ENCODE data around the gene ARHGEF7. TPM values are rescaled to one million over a fixed set of nuclear protein-coding genes. Genes with fewer than 3 reads are reported as not detected.

ARHGEF7 gene
- total RNA-seq, 2 experiments from 2014 or later, result 39.5 to 51.3 TPM

DNA sequence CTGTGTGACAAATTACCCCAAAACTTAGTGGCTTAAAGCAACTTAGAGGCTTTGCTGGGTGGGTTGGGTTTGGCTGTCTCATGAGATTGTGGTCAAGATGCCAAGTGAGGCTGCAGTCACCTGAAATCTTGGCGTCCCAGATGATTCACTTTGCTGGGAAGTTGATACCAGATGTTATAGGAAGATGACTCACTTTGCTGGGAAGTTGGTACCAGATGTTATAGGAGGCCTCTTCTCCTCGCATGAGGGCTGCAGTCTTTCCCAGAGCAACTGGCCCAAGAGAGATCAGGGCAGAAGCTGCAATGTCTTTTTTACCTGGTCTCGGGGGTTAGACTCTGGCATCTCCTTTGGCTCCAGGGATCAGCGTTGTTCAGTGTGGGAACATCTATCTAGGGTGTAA lies 222.1 kb downstream of the ARHGEF7 start:
- Histone ChIP-seq H3K4me2 (ENCODE audit: low read length) (no peak overlapping the region), H4K20me1 (ENCODE audit: insufficient read depth, low read length) (no peaks in the 10 kb centered on the region), H2AFZ (ENCODE audit: low read length) (no peak overlapping the region), H3K4me3 (ENCODE audit: low read depth, low read length, poor library complexity, severe bottlenecking) (no peak overlapping the region), H3K9me3 (ENCODE audit: low read length) (no peaks in the 10 kb centered on the region), H3K27ac (ENCODE audit: low read depth, low read length, poor library complexity, severe bottlenecking) (no peak overlapping the region), H3K9me2 (ENCODE audit: insufficient read depth, low read length) (no peaks in the 10 kb centered on the region; the same call in 1 of the 2 replicates), H3K36me3 (ENCODE audit: insufficient read depth, low read length) (no peaks in the 10 kb centered on the region), H3K4me1 (ENCODE audit: insufficient read depth, low read length, poor library complexity, severe bottlenecking) (no peaks in the 10 kb centered on the region), H3K79me2 (ENCODE audit: insufficient read depth, low read depth, low read length) (no peaks in the 10 kb centered on the region)
- CTCF ChIA-PET (ENCODE audit: unreplicated experiment), result no interaction called here
- TF ChIP-seq, protein P1, sequence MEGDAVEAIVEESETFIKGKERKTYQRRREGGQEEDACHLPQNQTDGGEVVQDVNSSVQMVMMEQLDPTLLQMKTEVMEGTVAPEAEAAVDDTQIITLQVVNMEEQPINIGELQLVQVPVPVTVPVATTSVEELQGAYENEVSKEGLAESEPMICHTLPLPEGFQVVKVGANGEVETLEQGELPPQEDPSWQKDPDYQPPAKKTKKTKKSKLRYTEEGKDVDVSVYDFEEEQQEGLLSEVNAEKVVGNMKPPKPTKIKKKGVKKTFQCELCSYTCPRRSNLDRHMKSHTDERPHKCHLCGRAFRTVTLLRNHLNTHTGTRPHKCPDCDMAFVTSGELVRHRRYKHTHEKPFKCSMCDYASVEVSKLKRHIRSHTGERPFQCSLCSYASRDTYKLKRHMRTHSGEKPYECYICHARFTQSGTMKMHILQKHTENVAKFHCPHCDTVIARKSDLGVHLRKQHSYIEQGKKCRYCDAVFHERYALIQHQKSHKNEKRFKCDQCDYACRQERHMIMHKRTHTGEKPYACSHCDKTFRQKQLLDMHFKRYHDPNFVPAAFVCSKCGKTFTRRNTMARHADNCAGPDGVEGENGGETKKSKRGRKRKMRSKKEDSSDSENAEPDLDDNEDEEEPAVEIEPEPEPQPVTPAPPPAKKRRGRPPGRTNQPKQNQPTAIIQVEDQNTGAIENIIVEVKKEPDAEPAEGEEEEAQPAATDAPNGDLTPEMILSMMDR (conservative IDR thresholded peaks at IDR 0.05; ENCODE audit: low read length), result no peak
- TF ChIP-seq EZH2phosphoT487 (IDR thresholded peaks at IDR 0.05; ENCODE audit: borderline replicate concordance, low read depth, low read length), result no peak
- POLR2A ChIA-PET, result no interaction called here
- no peak for DNase-seq (ENCODE audit: low spot score)
- no TSS peak for BruUV-seq (replicated peaks)
- intact Hi-C loops (cut with micrococcal nuclease; ENCODE audit: unreplicated experiment), result no loop called here

DNA sequence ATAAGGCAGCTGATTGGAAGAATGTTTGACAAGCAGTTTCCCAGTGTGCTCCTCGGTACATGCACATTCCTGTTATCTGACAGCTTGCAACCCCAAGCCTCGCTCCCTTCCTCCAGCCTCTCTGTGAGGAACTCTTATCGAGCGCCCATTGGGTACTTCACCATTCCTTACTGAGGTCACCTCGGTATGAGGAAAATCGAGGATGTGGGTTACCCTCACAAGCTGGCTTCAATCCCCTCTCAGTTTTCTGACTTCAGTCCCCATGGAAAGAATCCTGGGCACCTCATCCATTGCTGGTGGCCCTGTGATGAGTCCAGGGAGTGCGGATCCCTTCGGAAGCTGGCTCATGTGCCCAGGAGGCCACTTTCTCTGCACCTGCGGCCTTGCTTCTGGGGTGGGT lies 222.6 kb downstream of the ARHGEF7 start:
- no TSS peak for BruUV-seq (replicated peaks)
- Histone ChIP-seq H3K27ac (ENCODE audit: low read depth, low read length, poor library complexity, severe bottlenecking) (no peak overlapping the region), H3K36me3 (ENCODE audit: insufficient read depth, low read length) (no peaks in the 10 kb centered on the region), H3K4me2 (ENCODE audit: low read length) (no peak overlapping the region), H3K9me3 (ENCODE audit: low read length) (no peaks in the 10 kb centered on the region), H3K9me2 (ENCODE audit: insufficient read depth, low read length) (no peaks in the 10 kb centered on the region; the same call in 1 of the 2 replicates), H4K20me1 (ENCODE audit: insufficient read depth, low read length) (no peaks in the 10 kb centered on the region), H3K4me1 (ENCODE audit: insufficient read depth, low read length, poor library complexity, severe bottlenecking) (no peaks in the 10 kb centered on the region), H3K79me2 (ENCODE audit: insufficient read depth, low read depth, low read length) (no peaks in the 10 kb centered on the region), H3K4me3 (ENCODE audit: low read depth, low read length, poor library complexity, severe bottlenecking) (no peak overlapping the region), H2AFZ (ENCODE audit: low read length) (no peak overlapping the region)
- ChIA-PET CTCF (ENCODE audit: unreplicated experiment) (no interaction called here), POLR2A (no interaction called here)
- intact Hi-C loops (cut with micrococcal nuclease; ENCODE audit: unreplicated experiment), result no loop called here
- no peak for DNase-seq (ENCODE audit: low spot score)
- no peak for TF ChIP-seq EZH2phosphoT487 (IDR thresholded peaks at IDR 0.05; ENCODE audit: borderline replicate concordance, low read depth, low read length)
- TF ChIP-seq, protein P1 (conservative IDR thresholded peaks at IDR 0.05; ENCODE audit: low read length), result no peak

DNA sequence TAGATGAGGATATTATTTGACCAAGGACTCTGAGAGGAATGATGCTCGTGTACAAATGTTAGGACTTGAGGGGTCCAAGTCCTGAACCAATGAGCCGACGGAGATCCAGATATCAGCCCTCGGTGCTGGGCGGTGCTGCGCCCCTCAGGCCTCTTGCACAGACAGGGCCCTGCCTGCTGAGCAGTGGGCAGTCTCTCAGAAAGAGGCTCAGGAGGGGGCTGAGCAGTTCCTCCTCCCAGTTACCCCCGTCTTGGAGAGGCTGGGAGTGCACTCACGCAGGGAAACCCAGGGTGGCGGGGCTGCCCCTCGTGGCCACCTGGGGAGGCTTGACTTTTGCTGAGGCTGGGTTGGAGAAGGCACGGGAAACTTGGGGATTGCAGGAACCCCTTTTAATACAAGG lies 223.7 kb downstream of the ARHGEF7 start:
- Histone ChIP-seq H4K20me1 (ENCODE audit: insufficient read depth, low read length) (no peaks in the 10 kb centered on the region), H3K27ac (ENCODE audit: low read depth, low read length, poor library complexity, severe bottlenecking) (no peak overlapping the region), H3K9me3 (ENCODE audit: low read length) (no peaks in the 10 kb centered on the region), H3K4me3 (ENCODE audit: low read depth, low read length, poor library complexity, severe bottlenecking) (no peak overlapping the region), H2AFZ (ENCODE audit: low read length) (no peak overlapping the region), H3K36me3 (ENCODE audit: insufficient read depth, low read length) (no peaks in the 10 kb centered on the region), H3K4me2 (ENCODE audit: low read length) (no peak overlapping the region), H3K9me2 (ENCODE audit: insufficient read depth, low read length) (no peaks in the 10 kb centered on the region), H3K79me2 (ENCODE audit: insufficient read depth, low read depth, low read length) (no peaks in the 10 kb centered on the region), H3K4me1 (ENCODE audit: insufficient read depth, low read length, poor library complexity, severe bottlenecking) (no peaks in the 10 kb centered on the region)
- intact Hi-C loops (cut with micrococcal nuclease; ENCODE audit: unreplicated experiment), result no loop called here
- POLR2A ChIA-PET, result no interaction called here
- CTCF ChIA-PET (ENCODE audit: unreplicated experiment), result no interaction called here
- BruUV-seq (replicated peaks), result no TSS peak
- TF ChIP-seq, protein P1 (conservative IDR thresholded peaks at IDR 0.05; ENCODE audit: low read length), result no peak
- TF ChIP-seq EZH2phosphoT487 (IDR thresholded peaks at IDR 0.05; ENCODE audit: borderline replicate concordance, low read depth, low read length), result no peak
- DNase-seq (ENCODE audit: low spot score), result no peak
